NB4 (cell line): ENCODE measurements around the gene PRPF19.

Source experiments
- DNase-seq: peaks from one replicate; pipeline ENCODE4 v3.0.0; 2010; ENCODE audit warnings: low read depth
- H3K4me3 ChIP-seq: one replicate; pipeline ENCODE4 v1.5.1; 2011; ENCODE audit warnings: mild to moderate bottlenecking, low read depth, low read length, moderate library complexity
- CTCF ChIP-seq: IDR thresholded peaks from one replicate; pipeline ENCODE4 v1.5.1; 2012; ENCODE audit warnings: low read depth, low read length
- MAX ChIP-seq: IDR thresholded peaks from 2 replicates; pipeline ENCODE4 v1.6.1; 2011; ENCODE audit warnings: low read depth, low read length
- MYC ChIP-seq: IDR thresholded peaks from 2 replicates; pipeline ENCODE4 v1.6.1; 2011; ENCODE audit warnings: low read depth, low read length
- POLR2A ChIP-seq: IDR thresholded peaks from 2 replicates; pipeline ENCODE4 v1.6.1; 2011; ENCODE audit warnings: mild to moderate bottlenecking; ENCODE audit not compliant: insufficient read length; ENCODE audit errors: extremely low read depth

PRPF19 gene

DNA sequence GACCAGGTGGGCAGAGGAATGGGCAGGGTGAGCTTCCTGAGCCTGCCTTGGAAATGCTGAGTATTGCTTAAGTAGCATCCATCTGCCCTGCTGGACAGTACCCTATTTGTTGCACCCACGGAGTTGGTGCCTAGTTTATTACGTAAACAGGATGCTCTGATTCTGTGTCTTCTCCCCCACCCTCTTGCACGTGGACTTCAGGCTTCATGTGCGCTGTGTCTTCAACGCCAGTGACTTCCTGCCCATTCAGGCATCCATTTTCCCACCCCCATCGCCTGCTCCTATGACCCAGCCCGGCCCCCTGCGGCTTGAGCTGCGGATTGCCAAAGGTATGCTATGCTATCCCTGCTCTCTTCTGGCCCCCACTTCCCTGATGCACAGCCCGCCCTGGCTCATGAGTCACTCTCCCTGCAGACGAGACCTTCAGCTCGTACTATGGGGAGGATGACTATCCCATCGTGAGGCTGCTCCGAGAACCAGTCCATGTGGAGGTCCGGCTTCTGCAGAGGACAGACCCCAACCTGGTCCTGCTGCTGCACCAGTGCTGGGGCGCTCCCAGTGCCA is 33.3 kb downstream of the PRPF19 start:
- peak; percentile 68 for DNase-seq
- H3K4me3 ChIP-seq, result no peak overlapping the region
- peak; percentile 74 for TF ChIP-seq MYC
- peak; percentile 87 for TF ChIP-seq MAX
- no peak for TF ChIP-seq CTCF

GRCh38 chr11:60872124-60872960 is 34.0 kb downstream of the PRPF19 start:
- TF ChIP-seq POLR2A (no peak), MYC (no peak), CTCF (no peak), MAX (no peak)
- peak; percentile 38 for DNase-seq
- H3K4me3 ChIP-seq, result no peak overlapping the region

DNA sequence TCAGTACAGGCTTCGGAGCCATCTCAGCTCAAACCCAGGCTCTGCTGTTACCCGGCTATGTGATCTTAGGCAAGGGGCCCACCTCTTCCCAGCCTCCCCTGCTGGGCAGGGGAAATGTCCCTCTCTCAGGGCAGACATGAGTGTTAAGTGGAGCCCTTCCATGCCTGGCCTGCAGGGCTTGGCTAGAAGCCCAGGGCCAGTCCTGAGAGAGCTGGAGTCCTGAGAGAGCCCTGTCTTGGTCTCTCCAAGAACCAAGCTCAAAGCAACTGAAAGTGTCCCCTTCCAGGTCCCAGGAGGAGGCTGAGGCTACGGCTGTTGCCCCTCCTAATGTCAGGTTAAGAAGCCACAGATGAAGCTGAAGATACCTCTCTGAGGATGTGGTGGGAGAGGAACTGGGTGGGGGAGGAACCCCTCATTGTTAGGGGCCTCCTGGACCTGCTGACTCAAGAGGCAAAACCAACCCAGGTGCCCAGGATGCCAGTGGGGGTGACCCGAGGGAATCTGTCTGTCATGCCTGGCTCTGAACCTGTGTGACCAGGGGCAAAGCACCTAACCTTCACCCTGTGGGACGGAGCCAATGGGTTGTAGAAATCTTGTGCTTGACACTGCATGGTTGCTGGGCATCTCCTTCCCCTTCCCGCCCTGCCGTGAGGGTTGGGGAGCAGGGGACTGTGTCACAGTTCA is 34.9 kb downstream of the PRPF19 start:
- DNase-seq, result peak; percentile 27
- H3K4me3 ChIP-seq, result no peak overlapping the region
- TF ChIP-seq POLR2A, result no peak

- H3K4me3 ChIP-seq, result no peak overlapping the region
- TF ChIP-seq POLR2A (no peak), CTCF (no peak), MYC (no peak), MAX (no peak)
- DNase-seq, result no peak
Measured at GRCh38 chr11:60870733-60871377, 35.5 kb downstream of the PRPF19 start.

DNA sequence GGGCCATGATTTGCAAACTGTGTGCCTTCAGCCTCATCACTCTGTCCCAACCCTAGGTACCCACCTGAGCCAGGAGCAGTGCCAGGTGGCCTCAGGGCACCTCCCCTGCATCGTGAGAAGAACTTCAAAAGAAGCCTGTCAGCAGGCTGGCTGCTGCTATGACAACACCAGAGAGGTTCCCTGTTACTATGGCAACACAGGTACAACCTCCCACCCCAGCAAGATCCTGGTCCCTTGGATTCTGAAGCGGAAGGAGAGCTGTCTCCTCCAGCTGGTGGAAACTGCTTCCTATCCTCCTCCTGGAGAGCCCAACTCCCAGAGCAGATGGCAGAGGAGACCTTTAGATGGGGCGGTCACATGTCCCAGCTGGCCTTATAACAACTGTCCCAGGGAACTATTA is 36.1 kb downstream of the PRPF19 start:
- DNase-seq, result no peak
- H3K4me3 ChIP-seq, result no peak overlapping the region
- TF ChIP-seq POLR2A (no peak), MAX (no peak), MYC (no peak), CTCF (no peak)

- no peak for TF ChIP-seq POLR2A
- TF ChIP-seq MYC, result no peak
- no peak for TF ChIP-seq MAX
- TF ChIP-seq CTCF, result no peak
- H3K4me3 ChIP-seq, result no peak overlapping the region
- DNase-seq, result no peak
Measured at GRCh38 chr11:60869451-60869825, 36.9 kb downstream of the PRPF19 start.
